GM06990 (cell line): ENCODE data around the gene GFOD1.
A peak's percentile ranks its signal among the peaks of the same experiment; 100 is the strongest.

Experiments used
- DNase-seq: peaks from one replicate; pipeline ENCODE4 v3.0.0-alpha.2; 2011; ENCODE audit not compliant: insufficient read length; ENCODE audit errors: extremely low read depth
- H3K27me3 ChIP-seq: replicated peaks from 2 replicates; pipeline ENCODE4 v1.6.0; 2011; ENCODE audit warnings: low read length; ENCODE audit not compliant: control insufficient read depth, insufficient read depth
- H3K36me3 ChIP-seq: 2 replicates; pipeline ENCODE4 v1.5.1; 2011; ENCODE audit warnings: low read length; ENCODE audit not compliant: control insufficient read depth, insufficient read depth
- H3K4me3 ChIP-seq: replicated peaks from 2 replicates; pipeline ENCODE4 v1.5.1; 2011; ENCODE audit warnings: low read depth, mild to moderate bottlenecking, control low read depth, low read length
- CTCF ChIP-seq: IDR thresholded peaks from 2 replicates; pipeline ENCODE4 v1.5.1; 2011; ENCODE audit warnings: low read length, control low read depth, mild to moderate bottlenecking, inconsistent platforms; ENCODE audit not compliant: insufficient read depth, poor library complexity, severe bottlenecking

Gene GFOD1

GRCh38 chr6:13404228-13404891, 83.0 kb downstream of the GFOD1 start:
- H3K36me3 ChIP-seq, result no peaks in the 10 kb centered on the region
- H3K27me3 ChIP-seq, result no peaks in the 10 kb centered on the region
- no peak for DNase-seq
- no peak overlapping the region for H3K4me3 ChIP-seq
- no peak for TF ChIP-seq CTCF

- no peak for DNase-seq
- no peak for TF ChIP-seq CTCF
Measured at GRCh38 chr6:13402711-13403110, 84.7 kb downstream of the GFOD1 start.

GRCh38 chr6:13400772-13401171, 86.6 kb downstream of the GFOD1 start:
- Histone ChIP-seq H3K27me3 (no peaks in the 10 kb centered on the region), H3K36me3 (no peaks in the 10 kb centered on the region), H3K4me3 (no peak overlapping the region)
- DNase-seq, result peak; percentile 53
- TF ChIP-seq CTCF, result no peak

More at GRCh38 chr6:13402711-13403110, 84.7 kb downstream of the GFOD1 start:
- H3K27me3 ChIP-seq, result no peaks in the 10 kb centered on the region
- H3K4me3 ChIP-seq, result no peak overlapping the region
- H3K36me3 ChIP-seq, result no peaks in the 10 kb centered on the region

- no peak overlapping the region for H3K4me3 ChIP-seq
- TF ChIP-seq CTCF, result no peak
- H3K27me3 ChIP-seq, result no peaks in the 10 kb centered on the region
- no peaks in the 10 kb centered on the region for H3K36me3 ChIP-seq
- no peak for DNase-seq
Measured at GRCh38 chr6:13398421-13398994, 88.9 kb downstream of the GFOD1 start.

GRCh38 chr6:13398069-13398381, 89.4 kb downstream of the GFOD1 start:
- H3K4me3 ChIP-seq, result no peak overlapping the region
- no peaks in the 10 kb centered on the region for H3K36me3 ChIP-seq
- no peak for TF ChIP-seq CTCF
- no peak for DNase-seq
- H3K27me3 ChIP-seq, result no peaks in the 10 kb centered on the region
